HUES48 (cell line): ENCODE results near the gene CABP2.
"Not testable (repeated sequence)": the region's sequence is repeated elsewhere in the genome, so short reads cannot be mapped to it uniquely, and the experiment has no call there.

Experiments used
- H3K27ac ChIP-seq: one replicate; pipeline ENCODE4 v1.7.0; 2013; ENCODE audit warnings: low read depth, low read length, inconsistent platforms
- H3K27me3 ChIP-seq: 2 replicates; pipeline ENCODE4 v1.6.1; 2013; ENCODE audit warnings: mild to moderate bottlenecking, low read length; ENCODE audit not compliant: control insufficient read depth, insufficient read depth
- H3K36me3 ChIP-seq: 2 replicates; pipeline ENCODE4 v1.6.1; 2013; ENCODE audit warnings: low read length; ENCODE audit not compliant: control insufficient read depth, insufficient read depth
- H3K4me1 ChIP-seq: 2 replicates; pipeline ENCODE4 v1.6.1; 2013; ENCODE audit warnings: mild to moderate bottlenecking, low read length; ENCODE audit not compliant: control insufficient read depth, insufficient read depth
- H3K4me3 ChIP-seq: 2 replicates; pipeline ENCODE4 v1.5.1; 2013; ENCODE audit warnings: mild to moderate bottlenecking, low read depth, low read length
- H3K9ac ChIP-seq: 2 replicates; pipeline ENCODE4 v1.6.1; 2013; ENCODE audit warnings: mild to moderate bottlenecking, low read depth, low read length, moderate library complexity
- H3K9me3 ChIP-seq: 2 replicates; pipeline ENCODE4 v1.6.1; 2013; ENCODE audit warnings: low read length; ENCODE audit not compliant: control insufficient read depth, insufficient read depth

CABP2 gene

GRCh38 chr11:67551697-67552096, 28.5 kb upstream of the CABP2 start:
- not testable (repeated sequence) for H3K9me3 ChIP-seq, H3K27me3 ChIP-seq, H3K27ac ChIP-seq, H3K4me3 ChIP-seq, H3K4me1 ChIP-seq, H3K36me3 ChIP-seq, H3K9ac ChIP-seq

- Histone ChIP-seq H3K27ac (no peak overlapping the region), H3K36me3 (no peaks in the 10 kb centered on the region), H3K4me3 (no peak overlapping the region), H3K9me3 (peaks cover 2% of the 10 kb centered on the region; the same call in 1 of the 2 replicates), H3K4me1 (no peaks in the 10 kb centered on the region), H3K27me3 (no peaks in the 10 kb centered on the region), H3K9ac (no peak overlapping the region)
Measured at GRCh38 chr11:67551127-67551526, 27.9 kb upstream of the CABP2 start.

- H3K4me3 ChIP-seq = no peak overlapping the region
- H3K27ac ChIP-seq = no peak overlapping the region
- H3K36me3 ChIP-seq = no peaks in the 10 kb centered on the region
- no peaks in the 10 kb centered on the region for H3K27me3 ChIP-seq
- no peaks in the 10 kb centered on the region for H3K4me1 ChIP-seq
- no peak overlapping the region for H3K9ac ChIP-seq
- peaks cover 2% of the 10 kb centered on the region; the same call in 1 of the 2 replicates for H3K9me3 ChIP-seq
Measured at GRCh38 chr11:67548555-67549110, 25.4 kb upstream of the CABP2 start.

- not testable (repeated sequence) for H3K27ac ChIP-seq
Measured at GRCh38 chr11:67548112-67548511, 24.9 kb upstream of the CABP2 start.

GRCh38 chr11:67545280-67545679, 22.0 kb upstream of the CABP2 start:
- H3K27me3 ChIP-seq = no peaks in the 10 kb centered on the region
- no peaks in the 10 kb centered on the region for H3K4me1 ChIP-seq
- no peaks in the 10 kb centered on the region for H3K9me3 ChIP-seq
- H3K4me3 ChIP-seq = no peak overlapping the region
- H3K27ac ChIP-seq = no peak overlapping the region
- H3K36me3 ChIP-seq = no peaks in the 10 kb centered on the region
- no peak overlapping the region for H3K9ac ChIP-seq

More at GRCh38 chr11:67548112-67548511, 24.9 kb upstream of the CABP2 start:
- not testable (repeated sequence) for H3K9ac ChIP-seq, H3K27me3 ChIP-seq, H3K9me3 ChIP-seq, H3K36me3 ChIP-seq, H3K4me3 ChIP-seq, H3K4me1 ChIP-seq

GRCh38 chr11:67544616-67545242, 21.5 kb upstream of the CABP2 start:
- H3K4me1 ChIP-seq = no peaks in the 10 kb centered on the region
- H3K9ac ChIP-seq = no peak overlapping the region
- H3K36me3 ChIP-seq = no peaks in the 10 kb centered on the region
- no peak overlapping the region for H3K4me3 ChIP-seq
- H3K9me3 ChIP-seq = no peaks in the 10 kb centered on the region
- H3K27me3 ChIP-seq = no peaks in the 10 kb centered on the region
- no peak overlapping the region for H3K27ac ChIP-seq

- no peaks in the 10 kb centered on the region for H3K36me3 ChIP-seq
- H3K27ac ChIP-seq = no peak overlapping the region
- H3K9me3 ChIP-seq = no peaks in the 10 kb centered on the region
- H3K9ac ChIP-seq = no peak overlapping the region
- no peak overlapping the region for H3K4me3 ChIP-seq
- H3K4me1 ChIP-seq = no peaks in the 10 kb centered on the region
- no peaks in the 10 kb centered on the region for H3K27me3 ChIP-seq
Measured at GRCh38 chr11:67543585-67543984, 20.3 kb upstream of the CABP2 start.

GRCh38 chr11:67542971-67543370, 19.7 kb upstream of the CABP2 start:
- Histone ChIP-seq H3K4me1 (no peaks in the 10 kb centered on the region), H3K36me3 (no peaks in the 10 kb centered on the region), H3K4me3 (no peak overlapping the region), H3K9ac (no peak overlapping the region), H3K27ac (no peak overlapping the region), H3K27me3 (no peaks in the 10 kb centered on the region), H3K9me3 (no peaks in the 10 kb centered on the region)

- Histone ChIP-seq H3K36me3 (no peaks in the 10 kb centered on the region), H3K9ac (no peak overlapping the region), H3K4me3 (no peak overlapping the region), H3K27ac (no peak overlapping the region), H3K4me1 (no peaks in the 10 kb centered on the region), H3K9me3 (no peaks in the 10 kb centered on the region), H3K27me3 (no peaks in the 10 kb centered on the region)
Measured at GRCh38 chr11:67542169-67542568, 18.9 kb upstream of the CABP2 start.

- Histone ChIP-seq H3K4me3 (no peak overlapping the region), H3K9ac (no peak overlapping the region), H3K9me3 (no peaks in the 10 kb centered on the region), H3K27me3 (no peaks in the 10 kb centered on the region), H3K4me1 (no peaks in the 10 kb centered on the region), H3K27ac (no peak overlapping the region), H3K36me3 (no peaks in the 10 kb centered on the region)
Measured at GRCh38 chr11:67541198-67541597, 18.0 kb upstream of the CABP2 start.

GRCh38 chr11:67539550-67539949, 16.3 kb upstream of the CABP2 start:
- Histone ChIP-seq H3K9ac (no peak overlapping the region), H3K9me3 (peaks cover 4% of the 10 kb centered on the region), H3K4me1 (no peaks in the 10 kb centered on the region), H3K27me3 (no peaks in the 10 kb centered on the region), H3K4me3 (no peak overlapping the region), H3K27ac (no peak overlapping the region), H3K36me3 (no peaks in the 10 kb centered on the region)
